Measurements from ENCODE around the gene EPB41L4A.

The EPB41L4A gene

DNA sequence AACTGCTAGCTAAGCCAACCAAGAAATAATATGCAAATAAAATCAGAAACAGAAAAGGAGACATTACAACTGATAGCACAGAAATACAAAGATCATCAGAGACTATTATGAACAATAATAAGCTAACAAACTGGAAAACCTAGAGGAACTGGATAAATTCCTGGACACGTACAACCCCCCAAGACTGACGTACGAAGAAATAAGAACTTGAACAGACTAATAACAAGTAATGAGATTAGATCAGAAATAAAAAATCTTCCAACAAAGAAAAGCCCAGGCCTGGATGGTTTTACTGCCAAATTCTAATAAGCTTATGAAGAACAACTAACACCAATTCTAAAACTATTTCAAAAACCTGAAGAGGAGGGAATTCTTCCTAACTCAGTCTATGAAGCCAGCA, 67.9 kb downstream of the EPB41L4A start:
- DNase-seq = no peak

DNA sequence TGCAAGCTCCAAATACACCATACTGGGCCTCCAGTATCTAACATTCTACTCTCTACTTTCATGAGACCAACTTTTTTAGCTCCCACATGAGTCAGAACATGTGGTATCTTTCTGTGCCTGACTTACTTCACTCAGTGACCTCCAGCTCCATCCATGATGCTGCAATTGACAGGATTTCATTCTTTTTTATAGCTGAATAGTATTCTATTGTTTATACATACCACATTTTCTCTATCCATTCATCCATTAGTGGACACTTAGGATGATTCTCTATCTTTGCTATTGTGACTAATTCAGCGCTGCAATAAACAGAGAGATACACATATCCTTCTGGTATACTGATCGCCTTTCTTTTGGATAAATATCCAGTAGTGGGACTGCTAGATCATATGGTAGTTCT, 68.5 kb downstream of the EPB41L4A start:
- no peak for DNase-seq

DNA sequence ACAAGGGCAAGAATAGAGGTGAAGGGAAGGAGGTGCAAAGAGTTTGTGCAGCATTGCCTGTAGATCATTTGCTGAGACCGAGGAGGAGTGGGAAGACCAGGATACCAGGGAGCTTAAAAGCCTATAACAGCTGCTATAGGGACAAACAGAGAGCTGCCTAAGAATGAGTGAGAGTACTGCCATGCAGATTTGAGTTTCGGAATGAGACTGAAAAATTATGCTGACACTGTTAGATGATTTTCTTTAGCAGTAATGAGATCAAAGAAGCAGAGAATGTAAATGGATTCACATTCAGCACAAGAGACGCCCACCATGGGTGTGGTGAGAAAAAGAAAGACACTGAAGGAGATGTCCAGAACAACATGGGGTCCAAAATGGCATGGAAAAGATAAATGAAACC, 69.7 kb downstream of the EPB41L4A start:
- DNase-seq = no peak

DNA sequence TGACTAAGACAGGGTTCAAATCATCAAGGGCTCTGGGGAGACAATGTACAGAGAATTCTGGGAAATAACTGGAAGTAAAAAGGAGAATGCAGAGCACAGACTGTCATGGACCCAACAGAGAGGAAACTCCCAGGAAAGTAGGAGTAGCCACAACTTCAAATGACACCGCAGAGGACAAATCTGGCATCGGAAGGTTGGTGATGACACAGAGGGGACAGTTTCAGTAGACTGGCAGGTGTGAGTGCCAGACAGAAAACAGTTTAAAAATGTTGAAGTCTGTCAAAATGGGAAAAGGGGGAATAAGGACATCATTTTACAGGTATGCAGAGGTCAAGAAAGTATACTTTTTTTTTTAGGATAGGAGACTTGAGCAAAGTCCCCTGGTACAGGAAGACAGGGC, 70.2 kb downstream of the EPB41L4A start:
- DNase-seq = no peak

DNA sequence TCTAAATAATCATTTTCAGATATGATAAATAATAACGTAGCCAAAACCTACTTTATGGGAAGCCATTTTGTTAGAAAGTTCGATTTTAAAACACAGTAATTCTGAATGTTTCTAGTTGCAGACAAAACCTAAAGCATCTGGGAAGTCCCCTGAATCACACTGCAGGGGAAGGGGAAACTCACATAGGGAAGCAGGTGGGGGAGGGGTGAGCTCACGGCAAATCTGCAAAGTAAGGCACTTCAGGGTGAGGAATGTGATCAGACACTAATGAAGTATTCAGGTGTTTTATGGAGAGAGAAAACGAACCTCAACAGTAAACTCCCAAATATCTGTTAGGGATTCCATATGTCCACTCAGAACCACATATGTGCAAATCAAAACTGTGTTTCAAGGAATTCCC, 70.7 kb downstream of the EPB41L4A start:
- no peak for DNase-seq

DNA sequence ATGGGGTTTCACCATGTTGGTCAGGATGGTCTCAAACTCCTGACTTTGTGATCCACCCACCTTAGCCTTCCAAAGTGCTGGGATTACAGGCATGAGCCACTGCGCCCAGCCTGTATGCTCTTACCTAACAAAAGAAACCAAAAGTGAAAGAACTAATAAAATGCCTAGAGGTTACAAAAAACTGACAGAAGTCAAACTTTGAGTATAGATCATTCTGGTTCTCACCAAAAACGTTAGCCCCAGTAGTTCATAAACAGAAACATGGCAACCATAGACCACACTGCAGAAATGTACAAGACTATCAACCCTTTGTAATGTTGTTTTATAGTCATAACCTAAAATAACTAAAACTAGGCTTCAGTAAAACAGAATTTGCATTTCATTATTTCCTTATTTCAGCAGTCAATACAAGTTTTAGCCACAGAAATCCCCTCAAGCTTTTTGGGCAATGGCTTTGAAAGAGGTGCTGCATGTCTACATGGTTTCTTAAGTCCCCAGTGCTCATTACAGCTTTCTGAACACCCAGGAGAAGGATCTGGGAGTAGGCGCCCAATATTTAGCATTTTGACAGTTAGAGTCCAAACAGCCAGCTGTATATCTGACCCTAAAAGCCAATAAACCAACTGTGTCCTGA, 72.5 kb downstream of the EPB41L4A start:
- DNase-seq = no peak

DNA sequence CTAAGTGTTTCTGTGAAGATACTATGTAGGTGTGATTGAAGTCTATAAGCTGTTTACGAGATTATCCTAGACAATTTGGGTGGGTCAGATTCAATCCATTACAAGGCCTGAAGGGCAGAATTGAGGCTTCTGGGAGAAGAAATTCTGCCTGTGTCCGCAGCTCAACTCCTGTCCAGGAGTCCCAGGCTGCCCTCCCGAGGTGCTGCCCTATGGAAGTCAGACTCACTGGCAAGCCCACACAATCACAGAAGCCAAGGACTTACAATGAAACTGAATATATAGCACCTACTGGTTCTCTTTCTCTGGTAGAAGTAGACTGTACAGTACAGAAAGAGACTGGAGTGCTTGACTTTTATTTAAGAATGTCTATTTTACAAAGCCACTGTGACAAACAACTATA, 74.5 kb downstream of the EPB41L4A start:
- DNase-seq = no peak

DNA sequence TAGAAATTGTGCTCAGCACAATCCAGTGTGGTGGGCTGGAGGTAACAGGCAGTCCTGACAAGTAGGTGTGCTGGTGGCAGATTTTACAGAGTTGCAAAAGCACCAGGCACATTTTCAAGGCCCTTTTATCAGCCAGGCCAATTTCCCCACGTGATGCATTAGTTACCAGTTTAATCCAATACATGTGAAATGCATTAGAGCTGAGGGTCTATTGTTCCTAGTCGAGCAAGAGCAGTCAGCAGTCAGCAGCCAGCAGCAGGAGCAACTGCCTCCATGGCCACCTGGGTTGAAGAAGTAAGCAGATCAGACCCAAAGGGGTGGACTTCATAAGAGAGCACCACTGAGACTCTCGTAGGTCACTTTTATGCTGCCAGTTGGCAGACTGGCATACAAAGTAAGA, 76.7 kb downstream of the EPB41L4A start:
- no peak for DNase-seq

DNA sequence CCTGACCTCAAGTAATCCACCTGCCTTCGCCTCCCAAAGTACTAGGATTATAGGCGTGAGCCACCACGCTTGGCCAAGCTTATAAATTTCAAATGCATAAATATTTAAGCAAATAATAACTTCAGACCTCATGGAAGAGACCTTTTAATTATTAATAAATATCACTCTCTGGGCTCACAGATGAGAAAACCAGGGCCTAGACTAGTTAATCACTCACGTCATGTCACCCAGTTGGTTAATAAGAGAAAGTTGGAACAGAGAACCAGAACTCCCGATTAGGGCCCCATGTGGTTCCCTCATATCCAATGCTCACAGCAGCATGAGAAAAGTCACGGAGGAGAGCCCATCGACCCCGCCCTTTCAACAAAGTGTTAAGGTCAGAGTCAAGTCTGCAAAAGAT, 79.3 kb downstream of the EPB41L4A start:
- no peak for DNase-seq

DNA sequence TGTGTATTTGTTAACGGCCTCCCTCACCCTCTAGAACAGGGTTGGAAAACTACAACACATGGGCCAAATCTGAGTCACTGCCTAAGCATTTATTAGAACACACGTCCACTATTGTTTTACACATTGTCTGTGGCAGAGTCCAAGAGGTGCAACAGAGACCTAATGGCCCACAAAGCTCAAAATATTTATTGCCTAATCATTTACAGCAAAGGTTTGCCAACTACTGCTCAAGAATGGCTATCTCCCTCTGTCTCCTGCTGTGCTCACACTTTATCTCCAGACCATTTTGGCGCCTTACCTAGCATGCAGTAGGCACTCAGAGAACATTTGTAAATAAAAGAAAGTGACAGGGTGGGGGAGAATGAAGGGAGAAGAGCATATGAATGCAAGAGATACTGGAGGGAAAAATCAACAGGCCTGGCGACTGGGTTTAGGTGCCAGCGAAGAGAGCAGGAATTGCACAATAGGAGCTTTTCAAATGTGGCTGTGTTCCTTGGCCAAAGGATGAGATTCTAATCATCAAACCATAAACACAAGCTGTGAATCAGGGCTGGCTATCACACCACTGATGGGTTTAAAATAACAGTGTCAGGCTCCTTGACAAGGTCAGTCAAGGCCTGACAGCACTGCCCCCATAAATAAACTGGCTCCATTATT, 80.3 kb downstream of the EPB41L4A start:
- no peak for DNase-seq

DNA sequence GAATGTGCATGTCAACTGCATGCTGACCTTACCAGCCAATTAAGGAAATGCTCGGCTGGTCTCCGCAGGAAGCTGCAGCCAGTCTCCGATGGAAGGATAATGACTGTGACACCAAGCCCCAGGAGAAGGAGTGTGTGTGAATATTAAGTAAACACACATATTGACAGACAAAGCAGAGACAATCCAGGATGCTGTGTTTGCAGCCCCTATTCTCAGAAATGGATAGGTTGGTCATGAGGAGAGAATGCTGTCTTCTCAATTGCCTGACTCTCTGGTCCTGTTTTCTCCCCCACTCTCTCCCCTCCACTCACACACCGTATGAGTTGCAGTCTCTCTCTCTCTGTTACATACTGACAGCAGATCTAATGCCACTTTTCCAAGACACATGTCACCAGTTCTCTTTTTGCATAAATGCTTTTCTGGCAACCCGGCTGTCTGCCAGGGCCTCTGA, 85.7 kb downstream of the EPB41L4A start:
- no peak for DNase-seq

DNA sequence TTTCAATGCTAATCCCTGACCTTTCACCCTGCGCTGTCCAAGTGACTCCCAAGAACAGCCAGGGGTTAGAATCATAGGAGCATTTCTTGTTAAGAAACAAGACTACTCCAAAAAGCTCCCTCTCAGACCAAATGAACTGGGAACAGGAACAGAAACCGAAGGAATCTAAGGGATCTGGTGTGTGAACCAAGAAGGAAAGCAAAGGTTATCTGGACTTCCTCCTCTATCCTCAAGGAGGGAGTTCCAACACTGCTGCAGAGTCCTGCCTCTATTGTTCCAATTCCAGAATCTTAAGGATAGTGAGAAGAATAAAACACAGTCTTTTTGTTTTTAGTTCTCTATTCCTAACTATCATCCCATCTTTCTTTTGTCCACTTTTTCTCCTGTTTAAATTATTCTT, 87.2 kb downstream of the EPB41L4A start:
- DNase-seq = no peak

DNA sequence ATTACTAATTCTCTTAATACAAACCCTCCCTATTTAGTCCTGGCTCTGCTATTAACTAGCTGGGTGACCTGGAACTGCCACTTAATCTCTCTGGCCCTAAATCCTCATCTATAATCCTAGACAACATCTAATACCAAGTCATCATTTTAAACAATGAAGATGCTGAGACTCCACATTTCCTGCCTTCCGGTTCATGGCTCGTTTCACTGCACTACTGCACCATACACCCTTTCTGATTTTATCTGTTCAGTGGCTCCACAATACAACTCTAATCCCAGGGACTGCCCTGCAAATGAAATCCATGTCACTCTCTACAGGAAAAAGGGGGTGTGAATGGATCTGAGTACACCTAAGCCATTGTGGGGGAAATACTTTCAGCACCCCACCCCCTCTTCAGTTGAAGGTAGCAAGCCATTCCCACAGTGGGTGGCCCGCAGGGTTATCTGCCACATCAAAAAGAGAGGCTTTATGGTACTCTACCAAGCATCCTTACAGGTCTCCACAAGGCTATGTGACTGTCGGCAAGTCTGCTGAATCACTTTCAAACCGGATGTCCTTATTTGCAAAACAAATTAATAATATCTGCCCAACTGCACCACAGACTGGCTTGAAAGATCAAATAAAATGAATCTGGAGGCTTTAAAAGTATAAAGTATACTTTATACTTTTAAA, 89.5 kb downstream of the EPB41L4A start:
- no peak for DNase-seq

DNA sequence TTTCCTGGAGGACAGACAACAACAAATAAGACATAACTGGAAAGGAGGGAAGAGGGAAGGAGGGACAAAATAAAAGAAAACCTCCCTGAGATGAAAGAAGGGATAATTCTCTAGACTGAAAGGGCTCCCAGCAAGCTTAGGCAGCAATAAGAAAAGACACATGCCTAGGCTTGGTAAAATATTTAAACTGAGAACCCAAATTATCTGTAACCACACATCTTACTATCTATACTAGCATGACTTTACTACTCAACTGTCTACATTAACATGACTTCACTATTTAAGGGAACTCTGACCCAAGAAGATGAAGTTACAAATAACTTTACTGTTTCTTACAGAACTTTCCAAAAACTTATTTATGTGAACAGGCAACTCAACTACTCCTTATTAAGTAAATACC, 95.9 kb downstream of the EPB41L4A start:
- no peak for DNase-seq

DNA sequence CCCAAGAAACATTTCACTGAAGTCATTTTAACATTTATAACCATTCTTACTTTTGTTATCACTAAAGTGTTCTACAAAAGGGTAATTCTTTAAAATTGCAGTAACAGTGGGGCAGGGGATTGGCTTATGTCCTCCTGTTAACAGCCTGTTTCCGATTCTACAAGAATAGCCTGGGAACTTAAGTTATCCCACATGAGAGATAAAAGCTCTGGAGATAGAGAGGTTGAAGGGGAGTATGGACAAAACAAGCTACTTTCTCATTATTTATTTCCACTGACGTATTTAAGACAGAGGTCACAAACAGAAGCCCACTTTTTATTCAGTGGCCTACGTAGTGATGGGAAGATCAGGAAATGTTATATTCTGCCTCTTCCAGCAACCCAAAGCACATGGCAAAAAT, 98.7 kb downstream of the EPB41L4A start:
- DNase-seq = no peak

DNA sequence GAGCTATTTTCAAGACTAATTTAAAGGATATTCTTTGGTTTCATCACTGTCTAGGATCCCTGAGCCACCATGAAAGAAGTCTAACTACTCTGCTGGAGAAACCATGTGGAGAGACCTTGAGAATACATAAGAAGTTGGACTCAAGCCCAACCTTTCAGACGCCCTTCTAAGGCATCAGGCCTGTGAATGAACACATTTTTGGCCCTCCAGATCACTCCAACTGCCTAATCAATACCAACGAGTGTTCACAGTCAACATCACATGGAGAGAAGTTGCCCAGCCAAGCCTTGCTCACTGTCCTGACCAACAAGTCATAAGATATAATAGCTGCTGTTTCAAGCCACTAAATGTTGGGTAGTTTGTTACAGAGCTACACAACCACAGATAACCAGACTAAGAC, 100.7 kb downstream of the EPB41L4A start:
- no peak for DNase-seq

DNA sequence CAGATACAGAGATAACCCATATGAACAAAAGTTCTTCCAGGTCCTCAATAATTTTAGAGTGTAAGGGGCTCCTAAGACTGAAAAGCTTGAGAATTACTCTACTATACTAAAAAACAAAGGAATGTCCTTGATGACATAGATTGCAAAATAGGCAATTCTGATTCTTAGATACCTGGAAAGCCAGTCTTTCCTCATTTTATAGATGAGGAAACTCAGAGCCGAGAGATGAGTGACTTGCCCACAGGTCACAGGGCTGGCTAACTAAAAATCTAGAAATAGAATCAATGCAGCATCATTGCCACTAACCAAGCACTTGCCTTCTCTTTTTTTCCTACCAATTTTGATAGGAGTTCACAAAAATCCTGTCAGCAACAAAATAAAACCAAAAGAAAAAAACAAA, 101.2 kb downstream of the EPB41L4A start:
- DNase-seq = no peak

DNA sequence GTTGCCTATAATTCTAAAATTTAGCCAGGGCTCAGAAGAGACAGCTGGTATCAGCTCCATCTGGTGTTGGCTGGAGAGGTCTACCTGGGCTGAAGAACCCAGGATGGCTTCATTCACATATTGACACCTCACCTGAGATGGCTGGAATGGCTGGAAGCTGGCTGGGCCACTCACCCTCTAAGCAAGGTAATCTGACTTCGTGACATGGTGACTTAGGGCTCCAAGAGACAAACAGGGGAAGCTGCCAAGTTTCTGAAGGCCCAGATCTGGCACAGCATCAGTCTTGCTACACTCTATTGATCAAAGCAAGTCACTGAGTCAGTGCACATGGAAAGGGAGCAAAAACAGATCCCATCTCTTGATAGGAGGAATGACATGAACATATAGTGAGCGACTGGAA, 102.3 kb downstream of the EPB41L4A start:
- DNase-seq = no peak

DNA sequence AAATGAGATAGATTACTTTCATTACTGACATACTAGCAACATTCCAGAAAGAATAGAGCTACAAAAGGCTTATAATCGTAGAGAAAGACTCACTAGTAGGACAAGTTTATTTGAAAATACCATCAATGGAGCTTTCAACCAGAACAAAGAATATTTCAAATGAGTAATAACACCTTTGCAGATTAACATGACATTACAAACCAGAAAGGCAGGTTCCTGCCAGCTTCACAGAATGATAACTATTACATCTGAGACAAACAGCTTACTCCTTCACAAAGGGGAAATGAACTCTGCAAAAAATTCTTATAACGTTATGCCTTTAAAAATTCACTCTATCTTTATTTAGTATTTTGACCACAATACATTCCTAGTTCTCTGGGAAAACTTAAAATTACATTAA, 103.1 kb downstream of the EPB41L4A start:
- no peak for DNase-seq

DNA sequence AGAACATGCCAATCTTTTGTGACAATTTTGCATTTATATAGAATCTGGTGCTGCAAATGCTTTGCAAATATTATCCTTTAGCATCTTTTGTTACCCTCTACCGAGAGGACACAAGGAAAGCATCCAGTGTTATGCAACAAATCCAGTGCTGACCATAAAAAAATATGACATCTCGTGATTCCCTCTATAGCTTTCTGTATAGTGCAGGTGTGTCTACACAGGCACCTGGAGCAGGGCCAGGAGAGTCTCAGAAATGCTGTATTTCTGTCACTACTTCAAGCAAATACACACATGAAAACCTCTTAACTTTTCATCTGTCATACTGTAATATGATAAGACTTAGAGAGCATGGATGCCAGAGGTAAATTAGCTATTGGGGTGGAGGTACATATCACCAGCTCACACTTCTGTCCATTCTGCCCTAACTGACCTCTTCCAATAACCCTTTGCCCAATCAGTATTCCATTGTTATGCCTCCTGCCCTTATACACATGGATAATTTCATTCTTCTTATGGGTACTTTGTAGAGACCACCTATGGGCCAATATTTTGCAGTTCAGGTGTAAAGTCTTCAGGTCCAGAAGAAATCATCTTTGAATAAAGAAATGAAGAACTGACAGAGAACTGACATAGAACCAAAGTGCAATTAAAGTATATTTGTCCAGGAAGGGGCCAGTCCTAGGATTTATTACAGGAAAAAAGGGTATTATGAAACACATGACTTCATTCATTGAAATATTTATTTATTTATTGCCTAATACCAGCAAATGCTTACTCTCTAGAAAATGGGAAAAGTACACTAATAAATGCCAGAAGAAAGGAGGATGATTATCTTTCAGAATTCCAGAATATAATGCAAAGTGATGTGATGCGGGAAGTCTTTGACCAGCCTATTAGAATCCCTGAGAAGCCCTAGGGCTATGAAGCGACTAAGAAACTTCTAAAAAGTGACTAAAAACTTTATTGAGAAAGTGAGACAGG, 106.5 kb downstream of the EPB41L4A start:
- no peak for DNase-seq

DNA sequence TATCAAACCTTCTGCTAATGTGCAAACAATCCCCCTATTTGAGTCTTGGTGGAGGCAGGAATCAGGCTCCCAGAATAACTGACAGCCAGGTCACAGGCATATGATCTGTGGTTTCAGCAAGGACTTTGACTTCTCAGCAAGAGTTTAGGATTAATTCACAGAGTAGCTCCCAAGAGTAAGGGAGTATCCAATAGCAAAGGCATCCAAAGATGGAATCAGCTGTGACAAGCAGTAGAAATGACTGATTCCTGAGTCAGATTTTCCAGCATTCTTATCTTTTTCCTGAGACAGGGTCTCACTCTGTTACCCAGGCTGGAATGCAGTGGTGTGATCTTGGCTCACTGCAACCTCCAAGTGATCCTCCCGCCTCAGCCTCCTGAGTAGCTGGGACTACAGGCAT, 108.3 kb downstream of the EPB41L4A start:
- no peak for DNase-seq

DNA sequence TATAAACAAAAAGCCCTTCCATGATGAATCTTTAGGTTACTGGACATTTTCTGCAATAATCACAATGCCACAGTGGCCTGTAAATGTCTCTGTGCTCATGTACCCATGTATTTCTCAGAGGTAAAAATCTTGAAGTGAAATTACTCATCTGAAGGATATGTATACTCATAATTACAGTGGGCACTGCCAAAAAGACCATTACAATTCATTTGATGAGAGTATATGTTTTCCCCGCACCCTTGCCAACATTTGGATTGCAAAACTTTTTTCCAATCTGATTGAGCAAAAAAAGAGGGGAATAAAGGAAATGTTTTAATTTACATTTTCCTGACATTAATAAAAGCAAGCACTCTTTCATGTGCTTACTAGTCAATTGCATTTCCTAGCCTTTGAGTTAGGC, 110.5 kb downstream of the EPB41L4A start:
- DNase-seq = no peak

DNA sequence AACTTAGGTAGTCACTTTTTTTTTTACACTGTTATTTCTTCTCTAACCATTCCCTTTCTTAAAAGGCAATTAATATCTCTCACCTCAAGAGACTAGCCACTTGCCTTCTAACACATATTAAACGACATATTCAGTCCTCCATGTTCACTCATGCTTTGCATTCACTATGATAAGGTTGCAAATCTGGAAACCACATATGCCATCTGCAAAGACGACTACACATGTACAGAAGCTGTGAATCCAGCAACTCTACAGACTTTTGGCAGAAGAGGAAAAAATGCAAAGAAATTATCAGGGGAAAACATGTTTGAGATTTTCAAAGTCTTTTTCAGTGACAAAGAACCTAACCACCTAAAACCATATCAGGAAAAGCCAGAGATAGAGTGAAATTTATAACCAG, 112.1 kb downstream of the EPB41L4A start:
- DNase-seq = no peak

Measured in NCI-H1105 (cell line).